Gastroesophageal sphincter (tissue), 4 donors: ENCODE data around the gene NETO2. TPM values are rescaled to one million over a fixed set of nuclear protein-coding genes. Genes with fewer than 3 reads are reported as not detected.
"Not testable (repeated sequence)": the region's sequence is repeated elsewhere in the genome, so short reads cannot be mapped to it uniquely, and the experiment has no call there.

Source experiments
- ATAC-seq: fragments of 150-250 bp; one replicate; pipeline ENCODE4 v1.9.1; 2016; ENCODE audit warnings: mild to moderate bottlenecking, moderate library complexity
- H3K27ac ChIP-seq, 4 donors: fragments of 200-600 bp; sonication (generic) in 3 of 4; 1 replicate in 3 of 4; 2 replicates in 1 of 4; pipeline ENCODE4 v1.5.1; 2016 to 2019
- H3K27me3 ChIP-seq: fragments of 200-600 bp; sonication (generic); one replicate; pipeline ENCODE4 v1.5.1; 2019
- H3K36me3 ChIP-seq, 2 donors: fragments of 200-600 bp; sonication (generic); one replicate each; pipeline ENCODE4 v1.5.1; 2019; ENCODE audit warnings: control low read depth in 1 of 2
- H3K4me1 ChIP-seq, 3 donors: fragments of 200-600 bp; sonication (generic); 1 replicate in 2 of 3; 2 replicates in 1 of 3; pipeline ENCODE4 v1.5.1; 2016 to 2019; ENCODE audit warnings: control low read depth in 2 of 3
- H3K4me3 ChIP-seq, 2 donors: fragments of 200-600 bp; sonication (generic); one replicate each; pipeline ENCODE4 v1.5.1; 2019; ENCODE audit warnings: mild to moderate bottlenecking in 1 of 2, moderate library complexity in 1 of 2
- H3K9me3 ChIP-seq, 3 donors: fragments of 200-600 bp; sonication (generic); one replicate each; pipeline ENCODE4 v1.5.1; 2017 to 2019; ENCODE audit warnings: control low read depth in 2 of 3
- EP300 ChIP-seq: sonication (generic); formaldehyde crosslinking; IDR thresholded peaks from one replicate; pipeline ENCODE4 v1.6.1; 2017; ENCODE audit warnings: antibody characterized with exemption, mild to moderate bottlenecking
- POLR2A ChIP-seq, 2 donors: fragments of 450-650 bp; IDR thresholded peaks; one replicate each; pipeline ENCODE4 v1.6.1; 2017; ENCODE audit warnings: antibody characterized with exemption in 2 of 2, mild to moderate bottlenecking in 2 of 2, moderate library complexity in 1 of 2
- POLR2AphosphoS5 ChIP-seq: sonication (generic); formaldehyde crosslinking; IDR thresholded peaks from one replicate; pipeline ENCODE4 v1.6.1; 2017; ENCODE audit warnings: antibody characterized with exemption
- WGBS, 2 donors: methylation state at CpG; one replicate each; pipeline ENCODE4 v1.1.5; 2018; ENCODE audit warnings: low coverage in 1 of 2; 5-methylcytosine and 5-hydroxymethylcytosine counted together
- total RNA-seq, 4 donors: library from RNA; depleted of rRNA; stranded (reverse); fragments of >200 nt; gene quantifications; one replicate each; pipeline ENCODE4 v1.1.0, GENCODE V29; 2016
- TF ChIP-seq, protein P1 (sequence below), 4 experiments: fragments of 200-600 bp in 2 of 4; fragments of 450-650 bp in 2 of 4; sonication (generic) in 1 of 4; IDR thresholded peaks; one replicate each; pipeline ENCODE4 v1.5.1; 2017 to 2019; ENCODE audit warnings: antibody characterized with exemption in 4 of 4, mild to moderate bottlenecking in 2 of 4, moderate library complexity in 2 of 4

The NETO2 gene
- total RNA-seq, 4 donors from 2014 or later, result 0.47 to 5.0 (median 1.1) TPM

DNA sequence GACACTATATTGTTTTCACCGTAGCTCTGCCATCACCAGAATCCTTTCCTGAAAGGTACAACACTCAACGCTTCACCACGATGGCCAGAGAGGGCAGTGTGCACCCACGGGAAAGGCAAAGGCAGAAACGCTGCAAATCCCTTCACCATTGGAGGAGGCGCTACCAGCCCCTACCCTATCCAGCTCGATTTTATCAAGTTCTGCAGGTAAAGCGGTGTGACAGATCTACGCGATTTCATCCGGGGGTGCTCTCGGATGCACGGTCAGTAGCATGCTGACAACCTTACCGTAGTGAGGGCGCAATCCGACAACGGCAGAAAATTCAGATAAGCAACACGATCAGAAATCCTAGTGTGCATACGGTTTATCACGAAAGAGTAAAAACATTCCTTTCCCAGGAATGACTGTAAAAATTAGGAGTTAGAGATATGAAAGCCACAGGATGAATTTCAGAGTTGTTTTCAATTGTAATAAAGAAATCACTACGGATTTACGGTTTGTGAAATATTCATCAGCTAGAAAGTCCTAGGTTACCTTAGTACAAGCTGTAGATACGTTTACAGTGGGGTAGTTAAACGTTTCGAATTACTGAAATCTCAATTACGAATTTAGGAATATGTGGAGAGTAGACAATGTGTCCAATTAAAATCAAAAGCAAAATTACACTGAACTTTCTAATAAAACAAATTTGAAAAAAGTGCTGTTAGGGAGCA lies 1.8 kb downstream of the NETO2 start:
- H3K27ac ChIP-seq, result no peak overlapping the region
- H3K27me3 ChIP-seq, result peaks cover 47% of the 10 kb centered on the region
- no peak for TF ChIP-seq EP300
- TF ChIP-seq, protein P1, sequence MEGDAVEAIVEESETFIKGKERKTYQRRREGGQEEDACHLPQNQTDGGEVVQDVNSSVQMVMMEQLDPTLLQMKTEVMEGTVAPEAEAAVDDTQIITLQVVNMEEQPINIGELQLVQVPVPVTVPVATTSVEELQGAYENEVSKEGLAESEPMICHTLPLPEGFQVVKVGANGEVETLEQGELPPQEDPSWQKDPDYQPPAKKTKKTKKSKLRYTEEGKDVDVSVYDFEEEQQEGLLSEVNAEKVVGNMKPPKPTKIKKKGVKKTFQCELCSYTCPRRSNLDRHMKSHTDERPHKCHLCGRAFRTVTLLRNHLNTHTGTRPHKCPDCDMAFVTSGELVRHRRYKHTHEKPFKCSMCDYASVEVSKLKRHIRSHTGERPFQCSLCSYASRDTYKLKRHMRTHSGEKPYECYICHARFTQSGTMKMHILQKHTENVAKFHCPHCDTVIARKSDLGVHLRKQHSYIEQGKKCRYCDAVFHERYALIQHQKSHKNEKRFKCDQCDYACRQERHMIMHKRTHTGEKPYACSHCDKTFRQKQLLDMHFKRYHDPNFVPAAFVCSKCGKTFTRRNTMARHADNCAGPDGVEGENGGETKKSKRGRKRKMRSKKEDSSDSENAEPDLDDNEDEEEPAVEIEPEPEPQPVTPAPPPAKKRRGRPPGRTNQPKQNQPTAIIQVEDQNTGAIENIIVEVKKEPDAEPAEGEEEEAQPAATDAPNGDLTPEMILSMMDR (IDR thresholded peaks at IDR 0.05), result peak; percentile 48 to 86 (median 63)
- TF ChIP-seq POLR2AphosphoS5, result no peak
- 1 to 5% methylated on average over 18 to 19 of the region's 26 CpGs for WGBS, 2 donors
- H3K4me1 ChIP-seq, result peaks cover 0 to 34% (median 8%) of the 10 kb centered on the region in 3 donors
- no peaks in the 10 kb centered on the region for H3K36me3 ChIP-seq
- peak; percentile 77 for ATAC-seq
- H3K9me3 ChIP-seq, result no peaks in the 10 kb centered on the region
- peak overlapping the region; percentile 4 to 55 for H3K4me3 ChIP-seq

DNA sequence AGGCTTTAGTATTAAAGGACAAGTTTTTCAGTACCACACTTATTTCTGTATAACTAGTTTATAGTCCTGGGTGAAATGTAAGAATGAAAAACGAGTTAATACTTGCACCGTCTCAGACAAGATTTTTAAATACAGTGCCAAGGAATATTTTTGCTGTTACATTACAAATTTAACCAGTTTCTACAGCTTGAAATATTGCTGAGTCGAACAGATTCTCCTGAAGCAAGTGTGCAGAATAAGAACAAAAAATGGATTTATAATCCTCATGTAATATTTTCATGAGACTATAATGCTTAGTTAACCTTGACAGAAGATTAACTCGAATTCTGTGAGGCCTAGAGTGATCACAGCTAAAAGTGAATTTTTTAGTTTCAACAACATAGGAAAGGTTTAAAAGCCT lies 3.1 kb downstream of the NETO2 start:
- peaks cover 0 to 34% (median 8%) of the 10 kb centered on the region in 3 donors for H3K4me1 ChIP-seq
- H3K36me3 ChIP-seq, result no peaks in the 10 kb centered on the region
- ATAC-seq, result no peak
- peaks cover 47% of the 10 kb centered on the region for H3K27me3 ChIP-seq
- WGBS, 2 donors, result 47 to 66% methylated on average over 3 to 4 of the region's 4 CpGs
- H3K9me3 ChIP-seq, result no peaks in the 10 kb centered on the region
- no peak overlapping the region for H3K27ac ChIP-seq
- H3K4me3 ChIP-seq, result no peak overlapping the region
- TF ChIP-seq POLR2AphosphoS5, result no peak
- no peak for TF ChIP-seq POLR2A (IDR thresholded peaks at IDR 0.05)
- no peak for TF ChIP-seq EP300
- TF ChIP-seq, protein P1 (IDR thresholded peaks at IDR 0.05), result no peak

DNA sequence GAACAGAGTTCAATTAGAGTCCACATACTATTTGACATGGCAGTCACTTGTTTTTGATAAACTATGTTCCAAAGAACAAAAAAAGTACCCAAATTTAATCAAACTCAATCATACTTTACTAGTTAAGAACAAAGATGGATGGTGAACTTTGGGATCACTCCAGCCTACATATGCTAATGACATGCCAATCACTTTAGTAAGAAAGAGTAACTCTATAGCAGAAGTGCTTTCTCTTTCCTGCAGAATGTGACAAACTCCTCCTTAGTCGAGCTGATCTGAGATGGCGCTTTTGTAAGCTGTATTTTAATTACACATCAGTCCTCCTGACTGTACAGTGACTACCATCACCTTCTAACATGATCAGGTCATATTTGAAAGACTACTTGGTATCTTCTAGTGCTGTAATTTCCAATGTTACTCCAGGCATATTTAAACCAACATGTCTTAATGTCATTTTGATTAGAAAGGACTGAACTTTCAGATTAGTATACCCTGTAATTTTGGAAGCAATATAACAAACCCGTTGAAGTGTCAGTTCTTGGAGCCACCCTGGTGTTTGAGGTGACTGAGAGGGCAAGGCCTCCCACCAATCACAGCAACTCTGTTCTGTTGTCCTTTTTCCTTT lies 4.1 kb downstream of the NETO2 start:
- no peak for ATAC-seq
- H3K4me1 ChIP-seq, result peaks cover 0 to 33% (median 8%) of the 10 kb centered on the region in 3 donors
- H3K36me3 ChIP-seq, result no peaks in the 10 kb centered on the region
- no peak overlapping the region for H3K4me3 ChIP-seq
- H3K27me3 ChIP-seq, result peaks cover 40% of the 10 kb centered on the region
- H3K27ac ChIP-seq, result no peak overlapping the region
- TF ChIP-seq EP300 (no peak), POLR2AphosphoS5 (no peak), POLR2A (IDR thresholded peaks at IDR 0.05) (no peak)
- TF ChIP-seq, protein P1 (IDR thresholded peaks at IDR 0.05), result no peak
- WGBS, 2 donors, result 50 to 52% methylated on average over 3 of the region's 3 CpGs
- no peaks in the 10 kb centered on the region for H3K9me3 ChIP-seq

- not testable (repeated sequence) for H3K36me3 ChIP-seq, H3K9me3 ChIP-seq, H3K27ac ChIP-seq, H3K4me3 ChIP-seq, ATAC-seq
- 87% methylated on average over 8 of the region's 9 CpGs; no CpG with 5 or more reads in 1 of the 2 donors for WGBS, 2 donors
- H3K4me1 ChIP-seq, result peaks cover 0 to 16% (median 5%) of the 10 kb centered on the region in 3 donors
- peaks cover 24% of the 10 kb centered on the region for H3K27me3 ChIP-seq
Observed at GRCh38 chr16:47137925-47138324, 5.8 kb downstream of the NETO2 start.

- H3K9me3 ChIP-seq, result no peaks in the 10 kb centered on the region
- peaks cover 8% of the 10 kb centered on the region for H3K27me3 ChIP-seq
- no peak for ATAC-seq
- no peak overlapping the region for H3K4me3 ChIP-seq
- 78 to 95% methylated on average over 2 to 7 of the region's 8 CpGs for WGBS, 2 donors
- no peaks in the 10 kb centered on the region for H3K4me1 ChIP-seq
- no peaks in the 10 kb centered on the region for H3K36me3 ChIP-seq
- TF ChIP-seq POLR2AphosphoS5 (no peak), EP300 (no peak), POLR2A (IDR thresholded peaks at IDR 0.05) (no peak)
- TF ChIP-seq, protein P1 (IDR thresholded peaks at IDR 0.05), result no peak
- no peak overlapping the region for H3K27ac ChIP-seq
Observed at GRCh38 chr16:47136099-47136842, 7.5 kb downstream of the NETO2 start.
